CD1c-positive myeloid dendritic cell (primary cell): Measurements from ENCODE around the gene CACNA1D.
"Not testable (repeated sequence)": the region's sequence is repeated elsewhere in the genome, so short reads cannot be mapped to it uniquely, and the experiment has no call there.

Experiments
- DNase-seq: peaks from one replicate; pipeline ENCODE4 v3.0.0-alpha.2; 2016; ENCODE audit errors: extremely low spot score

CACNA1D gene

DNA sequence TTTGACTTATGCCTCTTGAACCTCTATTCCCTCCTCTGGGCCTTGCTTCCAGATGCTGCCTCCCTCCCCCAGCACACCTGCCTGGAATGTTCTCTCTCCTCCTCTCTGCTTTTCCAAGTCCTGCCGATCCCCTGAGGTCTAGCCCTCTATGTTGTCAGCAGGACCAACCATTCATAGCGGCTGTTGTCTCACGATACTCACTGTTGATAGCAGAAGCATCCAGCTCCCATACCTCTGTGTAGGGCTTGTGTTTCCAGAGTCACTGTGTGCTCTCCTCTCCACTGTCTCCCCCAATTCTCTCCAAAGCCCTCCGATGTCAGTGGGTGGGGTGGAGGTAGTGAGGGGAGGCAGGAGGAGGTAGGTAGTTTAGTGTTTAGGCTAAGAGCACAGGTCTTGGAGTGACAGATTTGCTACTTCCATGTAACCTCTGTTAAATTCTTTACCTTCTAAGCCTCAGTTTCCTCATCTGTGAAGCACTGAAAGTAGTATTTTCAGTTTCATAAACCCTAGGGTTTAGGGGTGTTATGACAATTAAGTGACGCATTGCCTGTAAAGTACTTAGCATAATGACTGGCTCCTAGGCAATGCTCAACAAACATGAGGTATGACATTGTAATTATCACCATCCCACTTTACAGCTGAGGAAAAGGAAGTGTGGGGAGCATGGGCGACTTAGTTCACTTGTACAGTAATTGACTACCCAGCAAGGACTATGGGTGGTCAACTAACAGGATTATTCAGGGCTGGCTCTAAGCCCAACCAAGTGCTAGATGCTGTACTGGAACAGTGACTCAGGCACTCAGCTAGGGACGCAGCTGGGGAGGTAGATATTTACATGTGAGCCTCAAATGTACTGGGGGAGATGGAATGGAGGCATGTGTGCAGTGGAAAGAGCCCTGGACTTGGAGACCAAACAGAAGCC is 122.8 kb downstream of the CACNA1D start:
- DNase-seq, result no peak

DNA sequence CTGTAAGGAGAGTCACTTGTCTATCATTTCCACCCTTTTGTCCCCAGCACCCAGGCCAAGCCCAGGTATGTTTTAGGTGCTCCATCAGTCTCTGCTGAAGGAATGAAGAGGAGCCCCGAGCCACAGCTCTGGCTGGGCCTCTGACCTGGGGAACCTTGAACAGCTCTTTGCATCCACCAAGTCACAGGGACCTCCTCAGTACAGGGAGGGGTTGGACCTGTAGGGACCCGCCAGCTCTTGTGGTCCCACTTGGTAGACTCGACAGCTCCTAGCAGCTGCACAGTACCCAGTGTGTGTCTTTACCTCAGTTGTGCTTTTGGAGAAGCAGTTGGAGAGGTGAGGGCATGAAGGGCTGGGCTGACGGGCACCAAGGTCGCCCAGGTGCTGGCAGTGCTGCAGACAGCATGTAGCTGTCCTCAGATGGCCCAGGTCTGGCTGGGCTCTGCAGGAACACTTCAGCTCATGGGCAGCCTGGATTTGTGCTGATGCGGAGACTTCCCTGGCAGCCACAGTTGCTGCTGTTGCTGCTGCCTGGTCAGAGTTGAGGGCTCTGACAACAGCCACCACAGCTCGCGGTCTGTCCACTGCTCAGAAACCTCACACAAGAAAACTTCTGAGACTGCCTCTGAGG is 123.6 kb downstream of the CACNA1D start:
- DNase-seq, result no peak

- no peak for DNase-seq
Observed at GRCh38 chr3:53618524-53618906, 124.1 kb downstream of the CACNA1D start.

DNA sequence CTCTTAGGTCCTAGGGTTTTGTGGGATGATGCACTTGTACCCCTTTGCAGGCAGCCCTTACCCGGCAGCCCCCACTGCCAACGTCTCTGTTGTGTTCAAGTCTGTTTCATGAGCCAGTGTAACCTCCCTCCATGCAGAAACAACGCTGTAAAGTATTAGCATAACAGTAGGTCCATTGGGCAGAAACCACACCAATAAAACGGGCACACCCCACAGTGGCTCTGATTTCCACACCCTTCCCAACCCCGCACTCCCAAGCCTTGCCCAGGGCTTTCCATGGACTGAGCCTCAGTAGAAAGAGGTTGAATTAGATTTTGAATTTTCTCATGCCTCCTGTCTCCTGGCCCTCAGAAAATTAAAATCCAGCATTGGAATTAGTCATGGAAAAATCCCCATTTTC is 124.5 kb downstream of the CACNA1D start:
- DNase-seq, result no peak

- DNase-seq, result no peak
Observed at GRCh38 chr3:53624061-53624857, 129.8 kb downstream of the CACNA1D start.

DNA sequence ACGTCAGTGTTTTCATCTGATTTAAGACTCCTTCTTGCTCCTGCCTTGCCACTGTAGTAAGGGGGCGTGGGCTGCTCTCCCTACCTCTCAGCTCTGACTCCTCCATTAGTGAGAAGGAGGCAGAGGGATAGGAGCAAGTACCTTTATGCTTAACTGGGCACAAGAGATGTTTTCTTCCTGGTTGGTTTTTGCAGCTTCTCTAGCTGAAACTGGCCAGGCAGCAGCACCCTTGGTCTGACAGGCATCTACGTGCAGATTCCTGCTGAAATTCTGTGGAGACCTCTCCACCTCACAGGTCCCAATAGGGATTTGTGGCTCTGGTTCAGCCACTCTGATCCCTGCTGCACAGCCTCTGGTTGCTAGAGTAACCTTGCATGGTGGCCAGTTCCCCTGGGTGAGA is 132.5 kb downstream of the CACNA1D start:
- no peak for DNase-seq

DNA sequence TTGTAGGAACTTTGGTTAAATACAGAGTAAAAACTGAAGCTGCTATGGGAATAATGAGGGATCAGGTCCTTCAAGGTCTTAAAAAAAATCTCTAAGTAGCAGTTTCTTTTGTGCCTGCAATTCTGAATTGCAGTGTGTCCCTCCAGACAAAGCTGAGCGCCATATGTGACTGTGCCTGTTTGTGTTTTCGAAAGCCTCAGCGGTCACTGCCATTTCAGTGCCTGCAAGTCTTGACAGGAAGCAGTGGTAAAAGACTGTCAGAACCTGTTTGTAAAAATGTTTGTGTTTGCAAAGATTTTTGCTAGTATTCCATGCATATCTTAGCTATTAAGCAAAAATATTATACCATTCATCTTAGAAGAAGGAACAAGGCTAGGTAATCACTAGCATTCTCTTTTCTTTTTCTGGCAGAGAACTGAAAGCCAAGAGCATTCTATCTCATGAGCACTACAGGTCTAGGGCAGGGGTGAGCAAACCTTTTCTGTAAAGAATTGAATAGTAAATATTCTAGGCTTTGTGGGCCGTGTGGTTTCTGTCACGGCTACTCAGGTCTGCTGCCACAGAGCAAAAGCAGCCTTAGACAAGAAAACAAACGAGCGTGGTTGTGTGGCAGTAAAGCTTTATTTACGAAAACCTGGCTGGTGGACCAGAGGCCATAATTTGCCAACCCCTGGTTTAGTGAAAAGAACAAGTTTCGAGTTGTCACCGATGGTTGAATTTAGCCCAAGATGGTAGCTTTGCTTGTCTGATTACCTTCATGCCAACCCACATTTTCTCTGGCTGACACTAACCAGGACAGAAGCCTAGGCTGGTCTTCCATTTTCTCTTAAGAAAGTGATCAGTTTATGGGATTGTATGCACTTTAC is 134.4 kb downstream of the CACNA1D start:
- no peak for DNase-seq

DNA sequence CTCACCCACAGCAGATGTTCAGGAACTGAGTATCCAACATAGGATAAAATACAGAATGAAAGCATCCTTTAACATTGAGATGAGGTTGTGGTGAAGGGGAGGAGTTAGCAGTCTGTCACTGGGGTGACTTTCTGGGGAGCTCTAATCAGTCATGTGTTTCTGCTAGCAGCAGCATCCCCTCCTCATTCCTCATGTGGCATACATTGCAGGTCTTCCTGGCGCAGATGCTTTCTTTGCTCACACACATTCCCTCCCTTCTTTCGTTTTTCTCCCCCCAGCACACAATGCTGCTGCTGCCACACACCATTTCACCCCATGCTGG is 135.0 kb downstream of the CACNA1D start:
- no peak for DNase-seq

DNA sequence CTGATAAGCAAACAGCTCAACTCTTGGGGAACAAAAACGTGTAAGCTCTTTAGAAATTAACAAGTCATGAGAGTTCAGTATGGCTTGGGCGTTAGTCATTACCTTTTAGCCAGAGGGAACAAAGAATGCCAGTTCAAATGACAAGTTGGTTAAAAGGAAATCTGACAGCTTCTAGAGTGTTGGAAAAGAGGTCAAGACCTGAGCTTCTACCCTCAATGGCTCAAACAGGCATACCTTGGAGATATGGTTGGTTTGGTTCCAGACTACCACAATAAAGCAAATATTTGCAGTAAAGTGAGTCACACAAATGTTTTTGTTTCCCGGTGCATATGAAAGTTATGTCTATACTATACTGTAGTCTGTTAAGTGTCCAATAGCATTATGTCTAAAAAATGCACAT is 136.1 kb downstream of the CACNA1D start:
- no peak for DNase-seq

DNA sequence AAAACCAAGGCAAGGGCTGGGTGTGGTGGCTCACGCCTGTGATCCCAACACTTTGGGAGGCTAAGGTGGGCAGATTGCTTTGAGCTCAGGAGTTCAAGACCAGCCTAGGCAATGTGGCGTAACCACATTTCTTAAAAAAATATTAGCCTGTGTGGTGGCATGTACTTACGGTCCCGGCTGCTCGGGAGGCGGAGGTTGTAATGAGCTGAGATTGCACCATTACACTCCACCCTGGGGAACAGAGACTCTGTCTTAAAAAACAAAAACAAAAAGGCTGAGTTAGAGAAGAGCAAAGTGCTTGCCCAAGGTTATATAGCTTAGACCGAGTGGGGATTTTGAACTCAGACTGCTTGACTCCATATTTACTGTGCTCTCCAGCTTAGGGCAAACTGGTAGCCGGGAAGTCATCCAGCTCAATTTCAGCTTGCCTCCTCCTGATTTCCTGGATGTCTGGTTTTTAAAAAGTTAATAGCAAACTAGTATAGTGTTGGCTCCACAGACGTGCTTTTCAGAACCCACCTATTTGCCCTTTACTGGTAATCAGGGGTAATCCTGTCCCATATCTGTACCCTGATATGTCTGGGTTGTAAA is 138.9 kb downstream of the CACNA1D start:
- no peak for DNase-seq

- DNase-seq, result no peak
Observed at GRCh38 chr3:53635041-53635440, 140.6 kb downstream of the CACNA1D start.

DNA sequence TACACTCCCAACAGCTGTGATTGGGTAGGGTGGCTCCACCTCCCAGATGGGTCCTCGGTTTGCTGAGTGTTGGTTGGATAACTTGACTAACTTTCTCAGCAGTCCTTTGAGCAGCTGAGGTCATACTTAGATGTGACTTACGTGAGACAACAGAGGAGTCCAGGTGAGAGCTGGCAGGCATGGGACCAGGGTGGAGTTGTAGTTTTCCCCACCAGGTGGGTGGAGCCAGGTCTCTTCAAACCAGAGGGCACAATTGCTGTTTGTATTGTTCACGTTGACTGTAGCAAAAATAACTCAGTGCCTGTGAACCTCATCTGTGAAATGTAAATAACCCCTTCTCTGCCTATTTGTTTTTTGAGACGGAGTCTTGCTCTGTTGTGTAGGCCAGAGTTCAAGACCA is 144.4 kb downstream of the CACNA1D start:
- not testable (repeated sequence) for DNase-seq

- DNase-seq, result no peak
Observed at GRCh38 chr3:53641397-53641796, 147.0 kb downstream of the CACNA1D start.

DNA sequence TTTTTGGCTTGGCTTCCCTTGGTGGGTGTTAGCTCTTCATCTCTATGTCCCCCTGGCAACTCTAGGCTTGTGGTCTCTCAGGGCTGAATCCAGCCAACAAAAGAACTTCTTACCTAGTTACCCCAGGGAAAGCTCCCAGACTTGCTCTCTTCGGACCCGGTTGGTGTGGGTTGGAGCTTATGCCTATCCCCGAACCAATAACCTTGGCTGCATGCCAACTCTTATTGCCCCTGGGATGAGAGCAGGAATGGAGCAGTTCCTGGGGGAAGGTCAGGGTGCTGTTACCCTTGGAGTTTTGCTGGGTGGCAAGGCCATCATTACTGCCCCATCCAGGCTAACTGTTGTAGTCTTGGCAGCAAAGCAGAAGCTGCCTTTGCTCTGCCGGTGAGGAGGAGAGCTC is 147.8 kb downstream of the CACNA1D start:
- DNase-seq, result no peak

DNA sequence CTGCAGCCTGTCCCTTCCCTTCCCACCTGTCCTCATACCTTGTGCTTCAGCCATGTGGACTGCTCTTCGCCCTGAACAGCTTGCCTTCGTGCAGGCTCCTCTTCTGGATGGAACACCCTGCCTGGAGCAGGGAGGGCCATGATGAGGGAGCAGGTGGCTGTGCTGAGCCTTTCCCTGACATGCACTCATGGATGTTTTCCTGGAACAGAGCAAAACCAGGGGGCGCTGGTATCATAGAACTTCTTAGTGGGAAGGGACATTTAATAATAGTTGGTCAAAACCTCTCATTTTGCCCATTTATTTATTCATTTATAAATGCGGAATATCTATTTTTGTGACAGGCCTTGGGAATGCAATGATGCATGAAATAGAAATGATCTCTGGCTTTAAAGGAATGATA is 149.3 kb downstream of the CACNA1D start:
- DNase-seq, result no peak

DNA sequence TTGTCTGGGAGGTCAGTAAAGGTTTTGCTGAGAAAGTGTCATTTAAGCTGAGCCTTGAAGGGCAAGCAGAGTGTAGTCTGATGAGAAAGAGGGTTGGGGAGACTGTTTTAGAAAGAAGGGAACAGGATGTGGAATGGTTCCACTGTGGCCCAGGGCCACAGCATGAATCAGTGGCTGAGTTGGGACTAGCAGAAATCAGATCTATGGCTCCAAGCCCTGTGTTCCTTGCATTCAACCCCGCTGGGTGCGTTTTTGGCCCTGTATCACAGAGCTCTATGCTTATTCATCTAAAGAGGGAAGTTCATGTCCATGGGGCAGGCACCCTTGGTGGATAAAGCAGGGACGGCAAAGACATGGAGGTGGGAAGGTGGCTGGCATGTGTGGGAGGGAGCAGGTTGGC is 151.3 kb downstream of the CACNA1D start:
- no peak for DNase-seq

DNA sequence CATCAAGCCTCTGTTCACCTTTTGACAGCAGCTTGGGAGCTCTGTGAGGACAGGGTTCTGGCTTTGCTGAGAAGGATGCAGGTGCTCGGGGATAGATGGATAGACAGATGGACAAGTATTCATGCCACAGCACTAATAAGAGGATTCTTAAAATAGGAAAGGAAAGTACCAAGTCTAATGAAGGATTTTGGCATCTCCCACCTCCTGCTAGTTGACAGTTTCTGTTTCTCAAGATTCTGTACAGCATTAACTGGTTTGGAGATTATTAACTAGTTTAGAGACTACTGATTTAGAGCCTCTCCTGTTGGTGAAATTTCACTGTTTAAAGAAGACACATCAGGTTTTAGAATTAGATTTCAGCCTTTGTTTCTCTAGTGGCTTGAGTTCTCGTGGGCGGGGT is 152.3 kb downstream of the CACNA1D start:
- DNase-seq, result no peak

- no peak for DNase-seq
Observed at GRCh38 chr3:53649816-53650215, 155.4 kb downstream of the CACNA1D start.

GRCh38 chr3:53650424-53650823 is 156.0 kb downstream of the CACNA1D start:
- DNase-seq, result no peak

DNA sequence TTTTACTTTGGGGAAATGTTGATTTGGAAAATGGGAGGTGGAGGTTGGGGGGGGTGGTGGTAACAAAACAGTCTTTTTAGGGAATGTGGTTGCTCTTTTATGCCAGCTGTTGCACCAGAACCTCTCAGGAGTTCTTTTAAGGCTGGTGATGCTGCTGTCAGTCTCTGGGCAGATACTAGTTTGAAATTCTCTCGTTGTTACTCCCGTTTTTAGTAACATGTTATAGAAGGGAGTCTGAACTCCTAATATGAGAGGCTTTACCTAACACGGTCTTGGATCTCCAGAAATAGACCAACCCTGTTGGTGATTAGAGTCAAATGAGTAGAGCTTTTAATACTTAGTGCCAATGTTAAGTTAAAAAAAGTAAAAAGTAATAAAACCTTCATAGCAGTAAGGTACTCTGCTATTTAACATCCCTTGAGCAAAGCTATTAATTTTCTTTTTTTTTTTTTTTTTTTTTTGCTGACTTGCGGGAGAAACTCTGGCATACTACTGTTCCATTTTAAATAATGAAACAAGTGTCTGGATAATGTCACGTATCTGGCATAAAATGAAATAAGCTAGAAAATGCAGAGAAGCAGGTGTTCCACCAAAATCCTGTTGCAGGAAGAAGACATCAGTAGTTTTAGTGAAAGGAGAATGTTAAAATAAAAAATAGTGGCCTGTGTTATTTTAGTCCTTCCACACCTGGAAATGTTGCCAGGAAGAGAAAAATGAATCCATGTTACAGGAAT is 156.7 kb downstream of the CACNA1D start:
- no peak for DNase-seq

DNA sequence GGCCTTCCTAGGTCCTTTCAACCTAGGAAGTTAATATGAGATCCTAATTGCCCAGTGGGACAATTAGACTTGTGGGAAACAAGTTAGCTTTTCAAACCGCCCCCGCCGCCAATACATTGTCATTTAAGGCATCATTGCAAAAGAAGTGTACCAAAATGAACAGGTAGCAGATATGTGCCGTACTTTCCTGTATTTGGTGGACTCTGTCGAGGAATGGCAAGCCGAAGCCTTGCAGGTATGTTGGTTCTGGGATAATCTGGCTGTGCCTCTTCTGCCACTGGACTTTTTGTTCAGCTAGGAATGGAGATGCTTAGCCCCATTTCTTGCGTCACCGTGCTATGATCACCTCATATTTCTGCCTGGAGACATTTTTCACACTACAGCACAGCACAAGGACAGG is 157.5 kb downstream of the CACNA1D start:
- no peak for DNase-seq
